HG02852 (cell line): ENCODE results near the gene GPX1.

ENCODE experiments used
- ATAC-seq: cut with Tn5 transposase; IDR thresholded peaks from one replicate; pipeline ENCODE4 v1.9.1; 2021; ENCODE audit warnings: mild to moderate bottlenecking, moderate library complexity; ENCODE audit not compliant: unreplicated experiment

Gene GPX1

GRCh38 chr3:49316696-49317457 is 41.3 kb downstream of the GPX1 start:
- no peak for ATAC-seq

- ATAC-seq, result no peak
These were observed 44.1 kb downstream of the GPX1 start for GRCh38 chr3:49313896-49314688.

- ATAC-seq, result no peak
These were observed 46.9 kb downstream of the GPX1 start for GRCh38 chr3:49311283-49311682.

GRCh38 chr3:49310677-49311076 is 47.5 kb downstream of the GPX1 start:
- ATAC-seq, result no peak
